ENCODE measurements around the gene XPO5. TPM values are rescaled to one million over a fixed set of nuclear protein-coding genes. Genes with fewer than 3 reads are reported as not detected.

Gene XPO5
- total RNA-seq, 2 experiments from 2014 or later, result 58.5 to 74.9 TPM

GRCh38 chr6:43610431-43610830 is 34.6 kb upstream of the XPO5 start:
- intact Hi-C loops (cut with micrococcal nuclease; ENCODE audit: unreplicated experiment), result no loop called here
- no peak for DNase-seq (ENCODE audit: low spot score)
- Histone ChIP-seq H4K20me1 (ENCODE audit: insufficient read depth, low read length) (no peaks in the 10 kb centered on the region), H2AFZ (ENCODE audit: low read length) (no peak overlapping the region), H3K4me2 (ENCODE audit: low read length) (no peak overlapping the region), H3K9me3 (ENCODE audit: low read length) (no peaks in the 10 kb centered on the region), H3K4me3 (ENCODE audit: low read depth, low read length, poor library complexity, severe bottlenecking) (no peak overlapping the region), H3K79me2 (ENCODE audit: insufficient read depth, low read depth, low read length) (no peaks in the 10 kb centered on the region), H3K9me2 (ENCODE audit: insufficient read depth, low read length) (no peaks in the 10 kb centered on the region), H3K27ac (ENCODE audit: low read depth, low read length, poor library complexity, severe bottlenecking) (no peak overlapping the region), H3K36me3 (ENCODE audit: insufficient read depth, low read length) (peaks cover 98% of the 10 kb centered on the region), H3K4me1 (ENCODE audit: insufficient read depth, low read length, poor library complexity, severe bottlenecking) (peaks cover 11% of the 10 kb centered on the region)
- no TSS peak for BruUV-seq (replicated peaks)
- TF ChIP-seq CTCF (conservative IDR thresholded peaks at IDR 0.05; ENCODE audit: low read length), result no peak
- ChIA-PET CTCF (ENCODE audit: unreplicated experiment) (no interaction called here), POLR2A (interaction anchor here (0.9 to 1.1 kb wide), 2 partner anchors 13 to 16 kb away, joined by 3 to 5 read pairs; no protein-coding TSS in a partner anchor)

- Histone ChIP-seq H4K20me1 (ENCODE audit: insufficient read depth, low read length) (no peaks in the 10 kb centered on the region), H3K9me3 (ENCODE audit: low read length) (no peaks in the 10 kb centered on the region), H3K36me3 (ENCODE audit: insufficient read depth, low read length) (peaks cover 98% of the 10 kb centered on the region), H3K9me2 (ENCODE audit: insufficient read depth, low read length) (no peaks in the 10 kb centered on the region), H3K27ac (ENCODE audit: low read depth, low read length, poor library complexity, severe bottlenecking) (no peak overlapping the region), H3K4me2 (ENCODE audit: low read length) (no peak overlapping the region), H3K4me1 (ENCODE audit: insufficient read depth, low read length, poor library complexity, severe bottlenecking) (peaks cover 11% of the 10 kb centered on the region), H3K79me2 (ENCODE audit: insufficient read depth, low read depth, low read length) (no peaks in the 10 kb centered on the region), H3K4me3 (ENCODE audit: low read depth, low read length, poor library complexity, severe bottlenecking) (no peak overlapping the region), H2AFZ (ENCODE audit: low read length) (no peak overlapping the region)
- no peak for DNase-seq (ENCODE audit: low spot score)
- ChIA-PET CTCF (ENCODE audit: unreplicated experiment) (no interaction called here), POLR2A (interaction anchor here (0.7 kb wide), 1 partner anchor 15 kb away, joined by 3 read pairs; no protein-coding TSS in a partner anchor)
- no peak for TF ChIP-seq EZH2phosphoT487 (IDR thresholded peaks at IDR 0.05; ENCODE audit: borderline replicate concordance, low read depth, low read length)
- TF ChIP-seq CTCF (conservative IDR thresholded peaks at IDR 0.05; ENCODE audit: low read length), result no peak
- BruUV-seq (replicated peaks), result no TSS peak
- intact Hi-C loops (cut with micrococcal nuclease; ENCODE audit: unreplicated experiment), result loop anchor here (10.0 kb wide), 1 partner anchor 65 kb away; no protein-coding TSS in a partner anchor
Measured at GRCh38 chr6:43609402-43609801, 33.6 kb upstream of the XPO5 start.

- Histone ChIP-seq H2AFZ (ENCODE audit: low read length) (no peak overlapping the region), H3K4me3 (ENCODE audit: low read depth, low read length, poor library complexity, severe bottlenecking) (no peak overlapping the region), H3K79me2 (ENCODE audit: insufficient read depth, low read depth, low read length) (no peaks in the 10 kb centered on the region), H3K9me2 (ENCODE audit: insufficient read depth, low read length) (no peaks in the 10 kb centered on the region), H3K4me2 (ENCODE audit: low read length) (peak overlapping the region; percentile 3; the same call in 1 of the 2 replicates), H3K9me3 (ENCODE audit: low read length) (no peaks in the 10 kb centered on the region), H4K20me1 (ENCODE audit: insufficient read depth, low read length) (no peaks in the 10 kb centered on the region), H3K4me1 (ENCODE audit: insufficient read depth, low read length, poor library complexity, severe bottlenecking) (peaks cover 11% of the 10 kb centered on the region), H3K27ac (ENCODE audit: low read depth, low read length, poor library complexity, severe bottlenecking) (no peak overlapping the region), H3K36me3 (ENCODE audit: insufficient read depth, low read length) (peaks cover 98% of the 10 kb centered on the region)
- no TSS peak for BruUV-seq (replicated peaks)
- TF ChIP-seq EZH2phosphoT487 (IDR thresholded peaks at IDR 0.05; ENCODE audit: borderline replicate concordance, low read depth, low read length), result no peak
- TF ChIP-seq CTCF (conservative IDR thresholded peaks at IDR 0.05; ENCODE audit: low read length), result no peak
- intact Hi-C loops (cut with micrococcal nuclease; ENCODE audit: unreplicated experiment), result loop anchor here (10.0 kb wide), 1 partner anchor 64 kb away; no protein-coding TSS in a partner anchor
- DNase-seq (ENCODE audit: low spot score), result no peak
- ChIA-PET POLR2A (no interaction called here), CTCF (ENCODE audit: unreplicated experiment) (no interaction called here)
Measured at GRCh38 chr6:43608807-43609206, 33.0 kb upstream of the XPO5 start.

Data from OCI-LY7 (cell line).